ENCODE data around the gene EXOC4.
"Not testable (repeated sequence)": the region's sequence is repeated elsewhere in the genome, so short reads cannot be mapped to it uniquely, and the experiment has no call there.

The EXOC4 gene

GRCh38 chr7:133777701-133778100 lies 524.8 kb downstream of the EXOC4 start:
- no peak overlapping the region for H3K4me3 ChIP-seq (ENCODE audit: low read depth, low read length)

- no peak overlapping the region for H3K4me3 ChIP-seq (ENCODE audit: low read depth, low read length)
Measured at GRCh38 chr7:133778472-133778871, 525.6 kb downstream of the EXOC4 start.

GRCh38 chr7:133779538-133779937 lies 526.7 kb downstream of the EXOC4 start:
- not testable (repeated sequence) for H3K4me3 ChIP-seq (ENCODE audit: low read depth, low read length)

GRCh38 chr7:133780912-133781311 lies 528.0 kb downstream of the EXOC4 start:
- H3K4me3 ChIP-seq (ENCODE audit: low read depth, low read length): no peak overlapping the region

- no peak overlapping the region for H3K4me3 ChIP-seq (ENCODE audit: low read depth, low read length)
Measured at GRCh38 chr7:133781486-133782090, 528.7 kb downstream of the EXOC4 start.

GRCh38 chr7:133782470-133782869 lies 529.6 kb downstream of the EXOC4 start:
- no peak overlapping the region for H3K4me3 ChIP-seq (ENCODE audit: low read depth, low read length)

GRCh38 chr7:133783276-133783675 lies 530.4 kb downstream of the EXOC4 start:
- no peak overlapping the region for H3K4me3 ChIP-seq (ENCODE audit: low read depth, low read length)

GRCh38 chr7:133784486-133785001 lies 531.7 kb downstream of the EXOC4 start:
- no peak overlapping the region for H3K4me3 ChIP-seq (ENCODE audit: low read depth, low read length)

- H3K4me3 ChIP-seq (ENCODE audit: low read depth, low read length): no peak overlapping the region
Measured at GRCh38 chr7:133786401-133786937, 533.6 kb downstream of the EXOC4 start.

- no peak overlapping the region for H3K4me3 ChIP-seq (ENCODE audit: low read depth, low read length)
Measured at GRCh38 chr7:133789974-133790373, 537.1 kb downstream of the EXOC4 start.

- no peak overlapping the region for H3K4me3 ChIP-seq (ENCODE audit: low read depth, low read length)
Measured at GRCh38 chr7:133790911-133791310, 538.0 kb downstream of the EXOC4 start.

GRCh38 chr7:133794479-133794878 lies 541.6 kb downstream of the EXOC4 start:
- H3K4me3 ChIP-seq (ENCODE audit: low read depth, low read length): no peak overlapping the region

- no peak overlapping the region for H3K4me3 ChIP-seq (ENCODE audit: low read depth, low read length)
Measured at GRCh38 chr7:133795068-133795665, 542.3 kb downstream of the EXOC4 start.

- no peak overlapping the region for H3K4me3 ChIP-seq (ENCODE audit: low read depth, low read length)
Measured at GRCh38 chr7:133796782-133797745, 544.2 kb downstream of the EXOC4 start.

GRCh38 chr7:133797818-133798520 lies 545.1 kb downstream of the EXOC4 start:
- H3K4me3 ChIP-seq (ENCODE audit: low read depth, low read length): no peak overlapping the region

- no peak overlapping the region for H3K4me3 ChIP-seq (ENCODE audit: low read depth, low read length)
Measured at GRCh38 chr7:133801341-133801740, 548.5 kb downstream of the EXOC4 start.

- H3K4me3 ChIP-seq (ENCODE audit: low read depth, low read length): no peak overlapping the region
Measured at GRCh38 chr7:133804127-133804526, 551.2 kb downstream of the EXOC4 start.

- H3K4me3 ChIP-seq (ENCODE audit: low read depth, low read length): no peak overlapping the region
Measured at GRCh38 chr7:133805426-133805825, 552.5 kb downstream of the EXOC4 start.

GRCh38 chr7:133807624-133808492 lies 555.0 kb downstream of the EXOC4 start:
- H3K4me3 ChIP-seq (ENCODE audit: low read depth, low read length): no peak overlapping the region

- no peak overlapping the region for H3K4me3 ChIP-seq (ENCODE audit: low read depth, low read length)
Measured at GRCh38 chr7:133808493-133808866, 555.6 kb downstream of the EXOC4 start.

All from iPS-11a (cell line).